NCI-H2107 treated with DMSO at 0.1 percent for 48 hours (cell line): Measurements from ENCODE around the gene IGLL5.
"Not testable (repeated sequence)": the region's sequence is repeated elsewhere in the genome, so short reads cannot be mapped to it uniquely, and the experiment has no call there.

Experiments
- DNase-seq: peaks from one replicate; lab custom pipeline; 2025; ENCODE audit not compliant: unreplicated experiment; lab: John Stamatoyannopoulos, UW

IGLL5 gene

DNA sequence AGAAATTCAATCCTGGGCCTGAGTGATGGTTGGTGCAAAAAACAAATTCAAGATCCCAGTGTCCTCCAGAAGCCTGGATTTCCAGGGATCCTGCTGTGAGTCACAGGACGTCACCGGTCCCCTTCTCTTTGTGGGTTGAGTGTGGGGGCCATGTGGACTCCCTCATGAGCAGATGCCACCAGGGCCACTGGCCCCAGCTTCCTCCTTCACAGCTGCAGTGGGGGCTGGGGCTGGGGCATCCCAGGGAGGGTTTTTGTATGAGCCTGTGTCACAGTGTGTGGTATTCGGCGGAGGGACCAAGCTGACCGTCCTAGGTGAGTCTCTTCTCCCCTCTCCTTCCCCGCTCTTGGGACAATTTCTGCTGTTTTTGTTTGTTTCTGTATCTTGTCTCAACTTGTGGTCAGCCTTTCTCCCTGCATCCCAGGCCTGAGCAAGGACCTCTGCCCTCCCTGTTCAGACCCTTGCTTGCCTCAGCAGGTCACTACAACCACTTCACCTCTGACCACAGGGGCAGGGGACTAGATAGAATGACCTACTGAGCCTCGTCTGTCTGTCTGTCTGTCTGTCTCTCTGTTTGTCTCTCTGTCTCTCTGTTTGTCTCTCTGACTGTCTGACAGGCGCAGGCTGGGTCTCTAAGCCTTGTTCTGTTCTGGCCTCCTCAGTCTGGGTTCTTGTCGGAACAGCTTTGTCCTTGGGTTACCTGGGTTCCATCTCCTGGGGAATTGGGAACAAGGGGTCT is 11.9 kb downstream of the IGLL5 start:
- DNase-seq: not testable (repeated sequence)

DNA sequence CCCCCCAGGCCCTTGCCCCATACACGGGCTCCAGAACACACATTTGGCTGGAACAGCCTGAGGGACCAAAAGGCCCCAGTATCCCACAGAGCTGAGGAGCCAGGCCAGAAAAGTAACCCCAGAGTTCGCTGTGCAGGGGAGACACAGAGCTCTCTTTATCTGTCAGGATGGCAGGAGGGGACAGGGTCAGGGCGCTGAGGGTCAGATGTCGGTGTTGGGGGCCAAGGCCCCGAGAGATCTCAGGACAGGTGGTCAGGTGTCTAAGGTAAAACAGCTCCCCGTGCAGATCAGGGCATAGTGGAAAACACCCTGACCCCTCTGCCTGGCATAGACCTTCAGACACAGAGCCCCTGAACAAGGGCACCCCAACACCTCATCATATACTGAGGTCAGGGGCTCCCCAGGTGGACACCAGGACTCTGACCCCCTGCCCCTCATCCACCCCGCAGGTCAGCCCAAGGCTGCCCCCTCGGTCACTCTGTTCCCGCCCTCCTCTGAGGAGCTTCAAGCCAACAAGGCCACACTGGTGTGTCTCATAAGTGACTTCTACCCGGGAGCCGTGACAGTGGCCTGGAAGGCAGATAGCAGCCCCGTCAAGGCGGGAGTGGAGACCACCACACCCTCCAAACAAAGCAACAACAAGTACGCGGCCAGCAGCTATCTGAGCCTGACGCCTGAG is 13.1 kb downstream of the IGLL5 start:
- not testable (repeated sequence) for DNase-seq

DNA sequence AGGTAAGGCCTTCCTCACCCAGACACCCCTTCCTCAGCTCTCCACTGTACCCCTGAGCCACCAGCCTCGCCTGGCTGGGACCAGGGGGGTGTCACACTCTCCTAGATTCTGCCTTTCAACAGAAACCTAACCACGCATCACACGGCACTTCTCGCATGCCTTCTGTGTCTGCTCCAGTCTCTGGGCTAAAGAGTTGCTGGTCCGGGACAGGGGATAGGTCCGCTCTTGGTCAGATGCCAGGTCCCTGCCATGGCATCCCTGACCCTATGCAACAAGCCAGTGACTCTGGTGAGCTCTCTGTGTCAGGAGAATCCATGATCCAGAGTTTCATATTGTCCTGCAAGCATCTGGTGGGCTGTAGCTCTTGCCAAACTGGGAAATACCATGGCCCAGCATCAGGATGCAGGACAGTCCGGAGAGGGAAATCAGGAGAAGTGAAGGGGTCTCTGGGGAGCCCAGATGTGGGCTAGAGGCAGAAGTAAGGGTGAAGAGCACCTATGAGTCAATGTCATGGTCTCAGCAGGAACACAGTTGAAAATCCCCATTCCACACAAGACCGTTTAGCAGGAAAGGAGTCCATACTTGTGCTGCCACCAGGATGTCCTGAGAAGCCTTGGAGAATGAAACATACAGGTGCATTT is 14.1 kb downstream of the IGLL5 start:
- no peak for DNase-seq

DNA sequence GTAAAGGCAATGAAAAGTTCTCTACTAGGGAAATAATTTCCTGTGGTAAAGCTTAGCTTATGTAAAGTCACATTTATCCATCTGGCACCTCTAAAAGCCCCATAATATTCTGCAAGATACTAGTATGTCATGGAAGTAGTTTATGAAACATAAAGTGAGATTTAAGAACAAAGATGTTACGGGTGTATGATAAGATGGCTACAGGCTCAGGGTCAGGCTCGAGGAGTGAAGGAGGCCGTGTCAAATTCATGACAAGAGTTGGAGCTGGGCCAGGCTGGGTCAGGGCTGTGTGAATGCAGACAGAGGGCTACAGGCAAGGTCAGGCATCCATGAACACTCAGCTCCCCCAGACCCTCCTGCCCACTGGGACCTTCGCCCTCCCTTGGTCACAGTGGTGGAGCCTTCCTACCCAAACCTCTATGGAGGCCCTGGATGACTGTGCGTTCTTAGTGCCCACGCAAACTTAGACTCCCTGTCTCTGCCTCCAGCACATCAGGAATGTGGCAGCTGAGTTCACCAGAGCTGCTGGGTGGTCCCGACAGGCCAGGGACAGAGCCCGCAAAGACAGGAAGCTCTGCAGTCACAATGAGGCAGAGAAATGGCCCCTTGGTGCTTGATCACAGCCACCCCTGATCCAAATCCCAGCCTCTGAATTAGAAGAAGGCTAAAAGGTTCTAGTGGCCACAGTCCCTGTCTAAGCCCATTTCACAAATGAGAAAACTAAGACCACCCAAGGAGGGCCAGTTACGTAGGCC is 14.8 kb downstream of the IGLL5 start:
- DNase-seq: no peak

DNA sequence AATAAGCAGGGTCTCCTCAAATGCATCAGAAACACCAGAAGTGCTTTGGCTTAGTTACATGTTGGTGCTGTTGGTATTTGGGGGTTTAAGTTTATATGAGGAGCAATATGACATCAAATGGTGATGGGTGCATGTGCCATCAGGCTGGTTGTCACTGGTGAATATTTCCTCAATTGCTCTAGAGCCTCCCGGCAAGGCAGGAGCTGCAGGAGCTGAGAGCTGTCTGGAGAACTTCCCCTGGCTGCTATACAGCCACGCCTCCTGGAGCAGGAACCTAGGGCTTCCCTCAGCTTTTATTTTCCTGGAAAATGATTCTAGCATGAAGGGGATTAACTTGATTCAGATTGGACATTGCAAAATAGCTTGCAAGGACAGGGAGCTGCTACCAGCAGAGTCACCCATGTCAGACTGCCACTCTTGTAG is 15.8 kb downstream of the IGLL5 start:
- no peak for DNase-seq

DNA sequence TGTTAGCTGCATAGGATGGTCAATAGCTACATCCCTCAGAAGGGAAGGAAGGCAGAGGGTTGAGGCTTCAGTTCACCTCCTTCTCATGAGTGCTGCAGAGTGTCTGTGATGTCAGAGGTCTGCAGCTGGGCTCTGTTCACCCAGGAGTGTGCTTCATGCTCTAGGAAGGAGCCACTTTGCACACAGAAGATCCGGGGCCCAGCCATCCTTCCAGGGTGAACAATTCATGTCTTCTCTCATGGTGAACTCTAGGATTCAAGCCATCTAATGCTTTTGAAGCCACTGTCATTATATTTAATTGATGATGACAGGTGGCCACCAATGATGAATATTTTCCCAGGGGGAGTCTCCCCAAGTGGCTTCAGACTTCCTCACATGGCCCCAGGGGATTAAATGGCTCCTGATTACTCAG is 16.2 kb downstream of the IGLL5 start:
- not testable (repeated sequence) for DNase-seq

DNA sequence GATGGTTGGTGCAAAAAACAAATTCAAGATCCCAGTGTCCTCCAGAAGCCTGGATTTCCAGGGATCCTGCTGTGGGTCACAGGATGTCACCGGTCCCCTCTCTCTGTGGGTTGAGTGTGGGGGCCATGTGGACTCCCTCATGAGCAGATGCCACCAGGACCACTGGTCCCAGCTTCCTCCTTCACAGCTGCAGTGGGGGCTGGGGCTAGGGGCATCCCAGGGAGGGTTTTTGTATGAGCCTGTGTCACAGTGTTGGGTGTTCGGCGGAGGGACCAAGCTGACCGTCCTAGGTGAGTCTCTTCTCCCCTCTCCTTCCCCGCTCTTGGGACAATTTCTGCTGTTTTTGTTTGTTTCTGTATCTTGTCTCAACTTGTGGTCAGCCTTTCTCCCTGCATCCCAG is 17.1 kb downstream of the IGLL5 start:
- DNase-seq: not testable (repeated sequence)

DNA sequence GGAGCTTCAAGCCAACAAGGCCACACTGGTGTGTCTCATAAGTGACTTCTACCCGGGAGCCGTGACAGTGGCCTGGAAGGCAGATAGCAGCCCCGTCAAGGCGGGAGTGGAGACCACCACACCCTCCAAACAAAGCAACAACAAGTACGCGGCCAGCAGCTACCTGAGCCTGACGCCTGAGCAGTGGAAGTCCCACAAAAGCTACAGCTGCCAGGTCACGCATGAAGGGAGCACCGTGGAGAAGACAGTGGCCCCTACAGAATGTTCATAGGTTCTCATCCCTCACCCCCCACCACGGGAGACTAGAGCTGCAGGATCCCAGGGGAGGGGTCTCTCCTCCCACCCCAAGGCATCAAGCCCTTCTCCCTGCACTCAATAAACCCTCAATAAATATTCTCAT is 18.8 kb downstream of the IGLL5 start:
- DNase-seq: not testable (repeated sequence)

DNA sequence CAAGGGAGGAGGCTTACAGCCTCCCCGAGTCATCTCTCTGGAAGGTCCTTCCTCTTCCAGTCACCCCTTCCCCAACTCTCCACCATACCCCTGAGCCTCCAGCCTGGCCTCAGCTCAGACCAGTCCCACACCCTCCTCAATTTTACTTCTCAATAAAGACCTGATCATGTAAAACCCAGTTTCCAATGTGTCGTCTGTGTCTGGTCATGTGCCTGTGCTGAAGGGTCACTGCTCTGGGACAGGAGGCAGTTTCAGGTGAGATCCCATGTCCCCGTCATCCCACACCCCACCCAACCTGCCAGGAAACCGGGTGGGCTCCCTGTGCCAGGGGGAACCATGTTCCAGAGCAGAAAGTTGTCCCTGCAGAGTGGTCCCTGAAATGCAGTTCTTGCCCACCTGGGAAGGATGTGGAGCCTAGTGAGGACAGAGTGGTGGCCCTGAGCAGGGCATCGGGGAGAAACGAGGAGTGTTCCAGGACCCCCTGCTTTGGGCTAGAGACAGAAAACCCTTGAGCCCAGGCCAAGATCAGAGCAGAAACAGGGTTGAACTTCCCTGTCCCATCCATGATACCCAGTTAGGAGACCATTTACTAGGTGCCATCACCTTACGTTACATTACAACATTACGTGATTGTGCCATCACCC is 19.4 kb downstream of the IGLL5 start:
- no peak for DNase-seq

DNA sequence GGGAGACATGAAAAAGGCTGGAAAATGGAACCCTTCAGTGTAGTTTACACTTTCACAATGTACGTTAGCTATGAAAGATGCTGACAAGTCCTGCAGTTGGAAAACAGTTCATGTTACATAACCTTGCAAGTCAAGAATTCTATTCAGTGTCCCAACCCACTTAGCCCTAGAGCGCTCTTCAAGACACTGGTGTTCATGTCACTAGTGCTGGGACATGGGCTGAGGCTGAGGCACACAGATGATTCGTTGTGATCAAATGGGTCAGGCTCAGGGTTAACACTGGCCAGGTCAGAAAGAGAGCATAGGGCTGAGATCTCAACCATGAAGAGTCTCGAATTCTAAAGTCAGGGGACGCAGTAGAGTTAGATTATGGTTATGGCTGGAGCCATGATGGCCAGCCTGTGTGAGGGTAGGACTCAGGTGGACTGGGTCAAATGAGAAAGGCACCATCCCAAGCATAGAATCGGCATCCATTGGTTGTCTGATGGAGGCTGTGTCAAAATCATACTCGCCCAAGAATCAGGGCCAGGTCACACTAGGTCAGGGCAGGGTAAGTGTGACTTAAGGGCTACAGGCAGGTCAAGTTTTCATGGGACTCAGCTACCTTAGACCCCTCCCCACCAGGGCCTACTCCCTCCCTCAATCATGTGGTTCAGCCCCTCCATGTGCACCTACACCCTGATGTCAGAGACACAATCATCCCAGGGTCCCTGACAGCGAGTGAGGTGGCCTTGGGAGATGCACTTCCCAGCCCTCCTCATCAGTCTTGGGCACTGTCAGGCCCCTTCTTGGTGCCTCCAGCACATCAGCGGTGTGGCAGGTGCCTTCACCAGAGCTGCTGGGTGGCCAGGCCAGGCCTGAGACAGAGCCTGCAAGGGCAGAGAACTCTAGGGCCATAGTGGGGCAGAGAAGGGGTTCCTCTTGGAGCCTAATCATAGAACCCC is 20.2 kb downstream of the IGLL5 start:
- DNase-seq: no peak

DNA sequence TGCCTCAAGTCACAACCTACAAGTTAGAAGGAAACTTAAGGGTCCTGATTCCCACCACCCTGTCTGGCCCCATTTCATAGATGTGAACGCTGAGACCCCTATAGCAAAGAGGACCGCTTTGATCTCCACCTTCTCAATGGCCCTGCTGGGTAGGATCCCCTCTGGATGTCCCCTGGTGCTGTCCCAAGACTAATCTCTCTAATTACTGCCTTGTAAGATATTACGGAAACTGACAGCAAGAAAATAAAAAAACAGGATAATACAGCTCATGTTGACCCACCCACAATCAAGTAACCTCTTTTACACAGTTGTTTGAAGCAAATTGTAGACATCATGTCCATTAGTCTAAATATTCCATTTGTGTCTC is 20.9 kb downstream of the IGLL5 start:
- no peak for DNase-seq

DNA sequence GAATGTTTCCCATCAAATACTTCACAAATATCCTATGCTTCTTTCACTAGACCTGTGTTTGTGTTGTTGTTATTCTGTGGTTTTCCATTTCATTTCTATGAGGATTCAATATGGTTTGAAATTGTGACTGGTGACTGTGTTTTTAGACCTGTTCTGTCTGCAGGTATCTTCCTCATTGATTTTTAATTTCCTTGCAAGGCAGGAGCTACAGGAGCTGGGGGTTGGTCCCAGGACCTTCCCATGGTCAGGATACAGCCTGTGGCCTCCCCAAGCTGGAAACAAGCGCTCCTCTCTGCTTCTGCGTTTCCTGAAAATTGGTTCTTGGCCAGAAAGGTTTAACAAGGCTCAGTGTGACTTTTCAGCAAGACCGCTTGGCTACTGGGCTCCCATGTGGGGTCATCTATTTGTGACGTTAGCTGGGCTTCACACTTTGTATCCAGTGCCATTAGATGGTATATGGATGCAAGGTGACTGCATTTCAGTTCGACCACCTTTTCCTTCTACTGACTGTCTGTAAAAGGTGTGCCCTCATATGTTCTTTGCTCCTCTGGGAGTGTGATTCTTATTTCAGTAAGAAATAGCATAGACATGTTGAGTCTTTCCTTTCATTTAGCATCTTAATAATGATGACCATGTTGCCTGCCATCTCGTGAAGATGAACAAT is 21.5 kb downstream of the IGLL5 start:
- DNase-seq: no peak

DNA sequence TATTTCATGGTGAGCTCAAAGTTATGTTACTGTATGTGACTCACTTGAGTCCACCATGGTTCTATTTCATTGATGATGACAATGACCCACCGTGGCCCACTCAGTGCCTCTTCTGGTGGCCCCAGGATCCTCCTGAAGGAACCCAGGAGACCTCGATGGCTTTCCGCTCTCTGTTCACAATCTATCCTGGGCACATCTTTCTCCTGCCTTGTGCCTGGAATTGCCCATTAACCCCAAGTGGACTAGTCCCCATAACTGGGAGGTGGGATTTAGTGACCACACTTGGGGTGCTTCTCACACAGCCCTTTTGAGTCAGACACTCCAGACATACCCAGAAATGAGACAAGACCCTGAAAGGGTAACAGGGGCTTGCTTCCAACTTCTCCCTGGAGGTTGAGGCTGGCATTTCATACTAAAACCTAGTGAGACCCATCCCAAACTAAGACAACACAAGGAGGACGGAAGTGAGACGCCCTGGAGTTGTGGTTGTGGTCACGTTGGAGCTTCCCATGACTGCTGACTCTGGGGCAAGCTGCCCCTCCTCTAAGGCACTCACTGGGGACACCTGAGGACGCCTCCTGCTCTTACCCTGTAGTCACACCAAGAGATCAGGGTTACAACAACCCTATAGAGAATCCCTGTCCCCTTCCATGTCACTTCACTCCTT is 22.1 kb downstream of the IGLL5 start:
- no peak for DNase-seq

DNA sequence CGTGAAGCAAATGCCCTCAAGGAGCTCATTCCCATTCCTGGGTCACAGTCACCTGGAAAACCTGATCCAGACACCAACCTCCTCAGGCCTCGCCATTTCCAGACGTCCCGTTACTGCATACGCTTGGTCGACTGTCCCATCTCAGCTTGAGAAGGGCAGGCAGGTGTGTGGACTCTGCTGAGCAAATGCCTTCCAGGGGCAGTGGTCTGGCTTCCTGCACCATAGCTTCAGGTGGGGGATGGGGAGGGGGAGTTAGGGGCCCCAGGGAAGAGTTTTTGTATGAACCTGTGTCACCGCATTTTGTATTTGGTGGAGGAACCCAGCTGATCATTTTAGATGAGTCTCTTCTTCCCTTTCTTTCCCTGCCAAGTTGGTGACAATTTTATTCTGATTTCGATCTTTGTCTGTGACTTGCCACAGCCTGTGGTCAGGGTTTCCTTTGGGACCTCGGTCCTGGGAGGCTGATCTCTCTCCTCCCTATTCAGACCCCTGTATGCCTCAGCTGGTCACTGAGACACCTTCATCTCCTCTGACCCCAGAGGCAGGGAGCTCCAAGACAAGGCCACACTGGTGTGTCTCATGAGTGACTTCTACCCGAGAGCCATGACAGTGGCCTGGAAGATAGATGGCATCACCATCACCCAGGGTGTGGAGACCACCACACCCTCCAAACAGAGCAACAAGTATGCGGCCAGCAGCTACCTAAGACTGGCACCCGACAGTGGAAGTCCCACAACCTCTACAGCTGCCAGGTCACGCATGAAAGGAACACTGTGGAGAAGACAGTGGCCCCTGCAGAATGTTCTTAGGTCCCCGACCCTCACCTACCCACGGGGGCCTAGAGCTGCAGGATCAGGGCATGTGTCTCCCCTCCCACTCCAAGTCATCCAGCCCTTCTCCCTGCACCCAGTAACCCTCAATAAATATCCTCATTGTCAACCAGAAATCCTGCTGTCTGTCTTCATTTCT is 22.9 kb downstream of the IGLL5 start:
- DNase-seq: no peak

DNA sequence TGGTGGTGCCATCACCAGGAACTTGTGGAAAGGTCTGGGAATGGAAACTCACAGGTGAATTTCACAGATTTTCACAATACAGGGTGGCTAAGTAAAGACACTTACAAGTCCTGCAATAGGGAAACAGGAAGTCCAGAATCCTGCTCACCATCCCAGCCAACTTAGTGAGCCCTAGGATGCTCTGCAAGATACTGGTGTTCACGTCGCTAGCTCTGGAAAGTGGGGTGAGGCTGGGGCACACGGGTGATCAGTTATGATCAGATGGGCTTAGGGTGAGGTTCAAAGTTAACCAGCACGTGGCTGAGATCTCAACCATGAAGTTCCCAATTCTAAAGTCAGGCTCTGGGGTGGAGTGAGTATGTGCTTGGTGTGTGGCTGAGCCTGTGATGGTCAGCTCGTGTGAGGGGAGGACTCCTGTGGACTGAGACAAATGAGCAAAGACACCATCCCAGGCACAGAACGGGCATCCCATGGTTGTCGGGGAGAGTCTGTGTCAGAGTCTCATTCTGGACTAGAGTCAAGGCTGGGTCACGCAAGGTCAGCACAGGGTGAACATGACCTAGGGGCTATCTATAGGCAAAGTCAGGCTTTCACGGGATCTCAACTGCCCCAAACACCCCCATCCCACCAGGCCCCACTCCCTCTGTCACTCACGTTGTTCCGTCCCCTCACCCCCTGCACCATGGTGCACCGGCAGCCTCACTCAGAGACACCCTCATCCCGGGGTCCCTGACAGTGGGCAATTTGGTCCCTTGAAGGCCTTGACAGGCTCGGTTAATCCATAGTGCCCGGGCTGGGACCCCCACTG is 23.9 kb downstream of the IGLL5 start:
- DNase-seq: no peak

DNA sequence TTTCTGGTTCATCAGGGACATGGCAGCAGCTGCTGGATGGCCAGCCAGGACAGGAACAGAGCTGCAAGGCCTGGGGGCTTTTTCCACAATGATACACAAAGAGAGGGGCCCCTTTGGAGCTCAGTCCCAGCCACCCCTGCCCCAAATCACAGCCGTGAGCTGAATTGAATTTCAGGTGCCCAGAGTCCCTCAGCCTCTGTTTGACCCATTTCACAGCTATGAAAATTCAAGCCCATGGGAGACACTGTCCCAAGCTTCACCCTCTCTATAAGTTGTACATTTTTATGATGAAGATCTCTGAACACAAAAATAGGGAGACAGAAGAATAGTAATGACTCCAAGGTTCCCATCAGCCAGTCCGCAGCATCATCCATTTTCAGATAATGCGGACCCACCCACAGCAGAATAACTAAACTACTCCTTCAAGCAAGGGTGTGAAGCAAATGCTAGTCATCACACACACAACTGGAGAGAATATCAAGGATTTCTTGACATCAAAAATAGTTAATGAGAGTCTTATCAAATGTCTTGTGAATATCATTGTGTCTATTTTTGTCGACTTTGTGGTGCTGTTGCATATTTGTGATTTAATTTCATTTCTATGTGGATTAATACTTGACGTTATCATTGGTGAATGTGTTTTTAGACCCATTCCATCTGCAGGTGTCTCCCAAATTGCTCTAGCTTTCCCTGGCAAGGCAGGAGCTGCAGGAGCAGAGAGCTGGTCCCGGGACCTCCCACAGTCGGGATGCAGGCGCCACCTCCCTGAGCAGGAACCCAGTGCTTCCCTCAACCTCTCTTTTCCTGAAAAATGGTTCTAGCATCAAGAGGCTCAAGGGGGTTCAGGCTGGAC is 24.7 kb downstream of the IGLL5 start:
- no peak for DNase-seq
